Measurements from ENCODE around the gene IL4I1. TPM values are rescaled to one million over a fixed set of nuclear protein-coding genes. Genes with fewer than 3 reads are reported as not detected.

Gene IL4I1
- total and polyA plus RNA-seq, 2 of the 8 experiments (the other 6 are each of a cell fraction or from before 2014, with no cell fraction given) = 0.41 to 0.76 TPM

DNA sequence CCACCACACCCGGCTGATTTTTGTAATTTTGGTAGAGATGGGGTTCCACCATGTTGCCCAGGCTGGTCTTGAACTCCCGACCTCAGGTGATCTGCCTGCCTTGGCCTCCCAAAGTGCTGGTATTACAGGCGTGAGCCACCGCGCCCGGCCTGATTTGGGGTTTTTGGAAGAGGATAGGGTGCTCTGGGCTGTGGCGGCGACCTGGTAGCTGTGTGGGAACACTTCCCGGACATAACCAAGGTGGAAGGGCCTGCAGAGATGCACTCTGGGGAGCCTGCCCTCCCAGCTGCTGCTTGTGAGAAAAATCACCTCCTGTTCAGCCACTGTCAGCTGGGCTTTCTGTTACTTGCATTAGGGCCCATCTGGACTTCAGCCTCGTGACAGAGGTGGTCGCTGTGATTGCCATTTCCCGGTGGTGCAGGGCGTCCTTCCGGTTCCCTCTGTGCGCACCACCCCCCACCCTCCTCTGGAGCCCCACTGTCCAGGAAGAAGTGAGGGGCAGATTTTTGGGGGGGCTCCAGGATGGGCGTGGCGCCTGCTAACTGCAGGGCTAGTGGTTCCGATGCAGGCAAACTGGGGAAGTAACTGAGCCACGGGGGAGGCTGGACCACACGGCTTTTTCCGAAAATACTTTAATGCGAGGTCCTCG, 7.5 kb downstream of the IL4I1 start:
- Histone ChIP-seq H3K23ac (ENCODE audit: insufficient read length) (no peak overlapping the region), H2BK12ac (ENCODE audit: low read depth, low read length) (no peak overlapping the region), H3K9me3 (ENCODE audit: insufficient read depth in 2 of 2, low read depth in 1 of 2, low read length in 1 of 2) (peaks cover 0 to 10% of the 10 kb centered on the region in 2 experiments; a peak in 3 of 4 replicates), H4K20me1 (replicated peaks in 1 of 2; ENCODE audit: control insufficient read depth in 1 of 2, insufficient read depth in 2 of 2, low read length in 2 of 2) (peaks cover 0 to 5% of the 10 kb centered on the region in 2 experiments), H3K27ac (ENCODE audit: low read depth, low read length) (no peak overlapping the region), H3K4me3 (ENCODE audit: extremely low read depth in 1 of 4, insufficient read depth in 2 of 4, low read depth in 3 of 4, low read length in 4 of 4) (no peak overlapping the region), H3K23me2 (ENCODE audit: low read depth, low read length) (peaks cover 2% of the 10 kb centered on the region; the same call in 1 of the 2 replicates), H2BK120ac (replicated peaks; ENCODE audit: low read depth, low read length) (no peak overlapping the region), H3K36me3 (ENCODE audit: control insufficient read depth in 2 of 4, insufficient read depth in 4 of 4, low read length in 3 of 4) (peaks cover 2 to 18% (median 6%) of the 10 kb centered on the region in 4 experiments; a peak in 6 of 8 replicates), H2BK15ac (ENCODE audit: low read length) (no peak overlapping the region), H3K27me3 (replicated peaks in 1 of 4; ENCODE audit: control insufficient read depth in 3 of 4, extremely low read depth in 1 of 4, insufficient read depth in 3 of 4, low read length in 3 of 4) (peaks cover 0 to 11% (median 6%) of the 10 kb centered on the region in 4 experiments; a peak in 4 of 7 replicates), H3K79me1 (ENCODE audit: low read depth, low read length) (no peaks in the 10 kb centered on the region), H3K4me2 (ENCODE audit: insufficient read depth in 1 of 2, low read depth in 2 of 2, low read length in 2 of 2) (no peak overlapping the region; a peak in 1 of 4 replicates), H3K79me2 (ENCODE audit: control insufficient read depth in 1 of 2, insufficient read depth in 2 of 2, low read length in 2 of 2) (no peaks in the 10 kb centered on the region), H2AFZ (ENCODE audit: low read length) (no peak overlapping the region), H3K18ac (ENCODE audit: extremely low read depth, low read length) (no peak overlapping the region), H2BK20ac (ENCODE audit: low read length) (no peak overlapping the region), H2AK5ac (ENCODE audit: low read depth, low read length) (no peak overlapping the region), H3K14ac (ENCODE audit: insufficient read length) (no peak overlapping the region), H2BK5ac (ENCODE audit: low read depth, low read length) (no peak overlapping the region), H4K91ac (replicated peaks; ENCODE audit: insufficient read length, low read length) (no peak overlapping the region), H3K9ac (replicated peaks in 1 of 4; ENCODE audit: extremely low read depth in 1 of 4, low read depth in 3 of 4, low read length in 3 of 4) (no peak overlapping the region), H4K8ac (ENCODE audit: extremely low read depth, insufficient read depth, low read length) (no peak overlapping the region; the same call in 1 of the 2 replicates), H3K4ac (replicated peaks; ENCODE audit: insufficient read length, low read depth, low read length) (no peak overlapping the region), H3K56ac (replicated peaks; ENCODE audit: insufficient read length, low read depth, low read length) (no peak overlapping the region), H3K4me1 (replicated peaks in 1 of 4; ENCODE audit: control insufficient read depth in 3 of 4, insufficient read depth in 4 of 4, low read length in 3 of 4) (peaks cover 0 to 10% (median 8%) of the 10 kb centered on the region in 4 experiments; a peak in 5 of 7 replicates), H4K5ac (ENCODE audit: insufficient read length, low read depth, low read length) (no peak overlapping the region)
- FAIRE-seq (no peak), DNase-seq (ENCODE audit: low read depth in 1 of 2, low spot score in 2 of 2) (no peak)
- 95% methylated on average over 20 of the region's 23 CpGs; no CpG with 5 or more reads in 1 of the 2 experiments for WGBS, 2 experiments (ENCODE audit: extremely low coverage in 1 of 2, insufficient coverage in 1 of 2, insufficient read length in 1 of 2, insufficient replicate concordance in 2 of 2, low coverage in 1 of 2, low lambda C conversion rate in 2 of 2, missing lambda C conversion rate in 1 of 2)
- ChIA-PET CTCF (ENCODE audit: partially characterized antibody) (interaction anchor here (0.6 to 1.5 kb wide), 7 partner anchors 11 to 601 kb away, joined by 3 to 9 read pairs (median 3); no protein-coding TSS in a partner anchor), POLR2A (ENCODE audit: partially characterized antibody) (interaction anchor here (0.9 to 9.5 kb wide), 10 partner anchors 8 to 213 kb away, joined by 3 to 82 read pairs (median 6); partner anchors contain the start of genes AKT1S1, ATF5, NUP62 and TBC1D17)
- no peak for TF ChIP-seq SIN3A (conservative IDR thresholded peaks at IDR 0.05 in 1 of 2, IDR thresholded peaks at IDR 0.05 in 1 of 2; ENCODE audit: low read depth in 1 of 2, low read length in 2 of 2)
- TF ChIP-seq SP1 (IDR thresholded peaks at IDR 0.05; ENCODE audit: low read depth, low read length) = no peak
- no peak for TF ChIP-seq JUN (IDR thresholded peaks at IDR 0.05; ENCODE audit: low read depth, low read length)
- no peak for TF ChIP-seq SAP30 (IDR thresholded peaks at IDR 0.05; ENCODE audit: insufficient read depth, insufficient replicate concordance, low read length)
- no peak for TF ChIP-seq KDM5A (IDR thresholded peaks at IDR 0.05; ENCODE audit: low read length)
- TF ChIP-seq POLR2A (IDR thresholded peaks at IDR 0.05; ENCODE audit: control extremely low read depth in 1 of 2, low read depth in 2 of 2, low read length in 2 of 2) = no peak
- no peak for TF ChIP-seq TAF7 (optimal IDR thresholded peaks at IDR 0.05; ENCODE audit: borderline replicate concordance, low read depth, low read length)
- TF ChIP-seq, protein P1, sequence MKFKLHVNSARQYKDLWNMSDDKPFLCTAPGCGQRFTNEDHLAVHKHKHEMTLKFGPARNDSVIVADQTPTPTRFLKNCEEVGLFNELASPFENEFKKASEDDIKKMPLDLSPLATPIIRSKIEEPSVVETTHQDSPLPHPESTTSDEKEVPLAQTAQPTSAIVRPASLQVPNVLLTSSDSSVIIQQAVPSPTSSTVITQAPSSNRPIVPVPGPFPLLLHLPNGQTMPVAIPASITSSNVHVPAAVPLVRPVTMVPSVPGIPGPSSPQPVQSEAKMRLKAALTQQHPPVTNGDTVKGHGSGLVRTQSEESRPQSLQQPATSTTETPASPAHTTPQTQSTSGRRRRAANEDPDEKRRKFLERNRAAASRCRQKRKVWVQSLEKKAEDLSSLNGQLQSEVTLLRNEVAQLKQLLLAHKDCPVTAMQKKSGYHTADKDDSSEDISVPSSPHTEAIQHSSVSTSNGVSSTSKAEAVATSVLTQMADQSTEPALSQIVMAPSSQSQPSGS (IDR thresholded peaks at IDR 0.05; ENCODE audit: low read length) = no peak
- no peak for TF ChIP-seq TEAD4 (IDR thresholded peaks at IDR 0.05; ENCODE audit: low read depth, low read length)
- no peak for TF ChIP-seq CEBPB (IDR thresholded peaks at IDR 0.05; ENCODE audit: low read depth, low read length)
- no peak for TF ChIP-seq SUZ12 (IDR thresholded peaks at IDR 0.05; ENCODE audit: low read length)

Data from H1 (cell line).